Activated CD4-positive, alpha-beta T cell treated with anti-CD3 and anti-CD28 coated beads, Interleukin-2, Interleukin-4, amounts not matched to agents 100 ng/mL and 50 ng/mL, durations not matched to agents 16 hours and 8 hours (primary cell): ENCODE data around the gene DDC.
"Not testable (repeated sequence)": the region's sequence is repeated elsewhere in the genome, so short reads cannot be mapped to it uniquely, and the experiment has no call there.

Experiments
- DNase-seq: peaks from one replicate; pipeline ENCODE4 v3.0.0-alpha.2; 2020; ENCODE audit warnings: low spot score

Gene DDC

GRCh38 chr7:50519350-50519749, 45.9 kb downstream of the DDC start:
- DNase-seq: not testable (repeated sequence)

- DNase-seq: no peak
Observed at GRCh38 chr7:50513166-50513871, 51.9 kb downstream of the DDC start.

- no peak for DNase-seq
Observed at GRCh38 chr7:50512384-50512783, 52.8 kb downstream of the DDC start.

GRCh38 chr7:50509459-50509858, 55.7 kb downstream of the DDC start:
- no peak for DNase-seq

GRCh38 chr7:50508471-50508943, 56.7 kb downstream of the DDC start:
- DNase-seq: no peak

GRCh38 chr7:50507898-50508470, 57.2 kb downstream of the DDC start:
- no peak for DNase-seq

GRCh38 chr7:50505553-50506210, 59.5 kb downstream of the DDC start:
- no peak for DNase-seq

GRCh38 chr7:50504646-50505546, 60.3 kb downstream of the DDC start:
- DNase-seq: no peak

- DNase-seq: no peak
Observed at GRCh38 chr7:50502947-50503346, 62.3 kb downstream of the DDC start.

GRCh38 chr7:50502001-50502684, 63.1 kb downstream of the DDC start:
- no peak for DNase-seq

- DNase-seq: no peak
Observed at GRCh38 chr7:50499092-50499491, 66.1 kb downstream of the DDC start.

GRCh38 chr7:50497968-50498367, 67.2 kb downstream of the DDC start:
- DNase-seq: no peak

GRCh38 chr7:50497068-50497642, 68.0 kb downstream of the DDC start:
- DNase-seq: no peak

GRCh38 chr7:50496569-50496968, 68.6 kb downstream of the DDC start:
- no peak for DNase-seq

GRCh38 chr7:50495746-50496145, 69.5 kb downstream of the DDC start:
- DNase-seq: no peak

- no peak for DNase-seq
Observed at GRCh38 chr7:50492770-50493519, 72.3 kb downstream of the DDC start.

GRCh38 chr7:50491943-50492342, 73.3 kb downstream of the DDC start:
- DNase-seq: no peak

GRCh38 chr7:50491209-50491608, 74.0 kb downstream of the DDC start:
- DNase-seq: no peak

GRCh38 chr7:50488379-50488778, 76.8 kb downstream of the DDC start:
- DNase-seq: no peak

GRCh38 chr7:50486512-50486911, 78.7 kb downstream of the DDC start:
- no peak for DNase-seq

- DNase-seq: no peak
Observed at GRCh38 chr7:50481867-50482266, 83.3 kb downstream of the DDC start.
